ENCODE measurements around the gene WNK4. TPM values are rescaled to one million over a fixed set of nuclear protein-coding genes. Genes with fewer than 3 reads are reported as not detected.

Gene WNK4
- total RNA-seq, 1 donor from 2014 or later: 2.7 TPM

GRCh38 chr17:42796066-42796758 lies 15.8 kb downstream of the WNK4 start:
- peaks cover 11% of the 10 kb centered on the region for H3K27me3 Mint-ChIP-seq
- no peak for DNase-seq (ENCODE audit: extremely low spot score, unreplicated experiment)

GRCh38 chr17:42797067-42798007 lies 16.9 kb downstream of the WNK4 start:
- no peak for TF ChIP-seq CTCF (conservative IDR thresholded peaks at IDR 0.05)
- Mint-ChIP-seq H3K27me3 (peaks cover 15% of the 10 kb centered on the region), H3K4me3 (peak overlapping the region; percentile 96), H3K36me3 (peaks cover 9% of the 10 kb centered on the region), H3K27ac (peak overlapping the region; percentile 87), H3K9me3 (peaks cover 5% of the 10 kb centered on the region), H3K4me1 (ENCODE audit: unreplicated experiment) (peaks cover 17% of the 10 kb centered on the region)
- no peak for DNase-seq (ENCODE audit: extremely low spot score, unreplicated experiment)

More at GRCh38 chr17:42796066-42796758, 15.8 kb downstream of the WNK4 start:
- peaks cover 9% of the 10 kb centered on the region for H3K36me3 Mint-ChIP-seq
- peak overlapping the region; percentile 87 for H3K27ac Mint-ChIP-seq
- H3K4me3 Mint-ChIP-seq: peak overlapping the region; percentile 96
- TF ChIP-seq CTCF (conservative IDR thresholded peaks at IDR 0.05): no peak
- H3K4me1 Mint-ChIP-seq (ENCODE audit: unreplicated experiment): peaks cover 17% of the 10 kb centered on the region
- H3K9me3 Mint-ChIP-seq: peaks cover 5% of the 10 kb centered on the region

- H3K4me3 Mint-ChIP-seq: peak overlapping the region; percentile 96
- H3K27me3 Mint-ChIP-seq: peaks cover 15% of the 10 kb centered on the region
- peaks cover 17% of the 10 kb centered on the region for H3K4me1 Mint-ChIP-seq (ENCODE audit: unreplicated experiment)
- H3K36me3 Mint-ChIP-seq: peaks cover 9% of the 10 kb centered on the region
- TF ChIP-seq CTCF (conservative IDR thresholded peaks at IDR 0.05): no peak
- H3K27ac Mint-ChIP-seq: peak overlapping the region; percentile 87
- no peak for DNase-seq (ENCODE audit: extremely low spot score, unreplicated experiment)
- H3K9me3 Mint-ChIP-seq: peaks cover 5% of the 10 kb centered on the region
Observed at GRCh38 chr17:42798011-42798382, 17.6 kb downstream of the WNK4 start.

- Mint-ChIP-seq H3K27me3 (peaks cover 15% of the 10 kb centered on the region), H3K9me3 (peaks cover 5% of the 10 kb centered on the region), H3K36me3 (peaks cover 9% of the 10 kb centered on the region), H3K27ac (peak within 1 kb of the TSS; percentile 87), H3K4me1 (ENCODE audit: unreplicated experiment) (peaks cover 17% of the 10 kb centered on the region), H3K4me3 (peak within 1 kb of the TSS; percentile 96)
- peak; percentile 23 for TF ChIP-seq CTCF (conservative IDR thresholded peaks at IDR 0.05)
- DNase-seq (ENCODE audit: extremely low spot score, unreplicated experiment): peak; percentile 90
Observed at GRCh38 chr17:42798383-42799380, 18.3 kb downstream of the WNK4 start, which contains the start of the genes CNTD1 and COA3. Gene CNTD1 (plus strand): TSS chr17:42798861. CDS start chr17:42799068, 207 bp downstream. Gene COA3 (minus strand): TSS chr17:42798704. CDS start chr17:42798681, 23 bp downstream.
